ENCODE measurements around the gene SCAMP2. TPM values are rescaled to one million over a fixed set of nuclear protein-coding genes. Genes with fewer than 3 reads are reported as not detected.

The SCAMP2 gene
- total RNA-seq, 1 experiment from 2014 or later = 50.2 TPM

- no peak overlapping the region for H2BK20ac ChIP-seq (ENCODE audit: low read depth, low read length, poor library complexity, severe bottlenecking)
- H3K9me3 Mint-ChIP-seq = no peaks in the 10 kb centered on the region; a peak in 1 of 5 replicates
- peaks cover 15 to 39% (median 36%) of the 10 kb centered on the region in 3 experiments; a peak in 6 of 7 replicates for H3K36me3 Mint-ChIP-seq (ENCODE audit: insufficient read depth in 1 of 3, low read depth in 3 of 3)
Observed at GRCh38 chr15:74892313-74892712, 19.1 kb upstream of the SCAMP2 start.

More at GRCh38 chr15:74892313-74892712, 19.1 kb upstream of the SCAMP2 start:
- H3K9ac ChIP-seq (ENCODE audit: extremely low read depth, insufficient read length, low read length) = no peak overlapping the region
- no peak overlapping the region for H2BK5ac ChIP-seq (ENCODE audit: insufficient read length, low read length)
- H3K27me3 ChIP-seq (ENCODE audit: insufficient read depth, low read length) = no peaks in the 10 kb centered on the region
- H3T11ph ChIP-seq (ENCODE audit: low read length) = no peak overlapping the region
- H3K23me2 ChIP-seq (ENCODE audit: insufficient read length, low read depth, low read length, poor library complexity, severe bottlenecking) = peaks cover 11% of the 10 kb centered on the region
- no peak overlapping the region for H2BK15ac ChIP-seq (ENCODE audit: low read depth, low read length)
- H3K18ac ChIP-seq (ENCODE audit: insufficient read length, low read depth, low read length) = no peak overlapping the region
- H3K27me3 Mint-ChIP-seq (ENCODE audit: low read depth) = no peaks in the 10 kb centered on the region
- H4K20me1 ChIP-seq (ENCODE audit: control insufficient read depth, insufficient read depth, insufficient read length) = no peaks in the 10 kb centered on the region
- no peak overlapping the region; a peak in 1 of 5 replicates for H3K4me3 Mint-ChIP-seq
- no peak overlapping the region for H3K23ac ChIP-seq (ENCODE audit: insufficient read length, low read depth, low read length)
- TF ChIP-seq, protein P1, sequence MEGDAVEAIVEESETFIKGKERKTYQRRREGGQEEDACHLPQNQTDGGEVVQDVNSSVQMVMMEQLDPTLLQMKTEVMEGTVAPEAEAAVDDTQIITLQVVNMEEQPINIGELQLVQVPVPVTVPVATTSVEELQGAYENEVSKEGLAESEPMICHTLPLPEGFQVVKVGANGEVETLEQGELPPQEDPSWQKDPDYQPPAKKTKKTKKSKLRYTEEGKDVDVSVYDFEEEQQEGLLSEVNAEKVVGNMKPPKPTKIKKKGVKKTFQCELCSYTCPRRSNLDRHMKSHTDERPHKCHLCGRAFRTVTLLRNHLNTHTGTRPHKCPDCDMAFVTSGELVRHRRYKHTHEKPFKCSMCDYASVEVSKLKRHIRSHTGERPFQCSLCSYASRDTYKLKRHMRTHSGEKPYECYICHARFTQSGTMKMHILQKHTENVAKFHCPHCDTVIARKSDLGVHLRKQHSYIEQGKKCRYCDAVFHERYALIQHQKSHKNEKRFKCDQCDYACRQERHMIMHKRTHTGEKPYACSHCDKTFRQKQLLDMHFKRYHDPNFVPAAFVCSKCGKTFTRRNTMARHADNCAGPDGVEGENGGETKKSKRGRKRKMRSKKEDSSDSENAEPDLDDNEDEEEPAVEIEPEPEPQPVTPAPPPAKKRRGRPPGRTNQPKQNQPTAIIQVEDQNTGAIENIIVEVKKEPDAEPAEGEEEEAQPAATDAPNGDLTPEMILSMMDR (conservative IDR thresholded peaks at IDR 0.05) = no peak
- H3K4me1 Mint-ChIP-seq = peaks cover 19 to 23% of the 10 kb centered on the region in 2 experiments
- no peaks in the 10 kb centered on the region for H3K9me3 ChIP-seq (ENCODE audit: control insufficient read depth, low read depth, low read length)
- H4K5ac ChIP-seq (ENCODE audit: insufficient read length, low read depth, low read length) = no peak overlapping the region
- H4K8ac ChIP-seq (replicated peaks; ENCODE audit: insufficient read length, low read depth, low read length) = no peak overlapping the region
- no CpG with 5 or more reads among the region's 3 CpGs for WGBS (ENCODE audit: extremely low coverage, insufficient read length, low lambda C conversion rate)
- no peak overlapping the region for H3K14ac ChIP-seq (ENCODE audit: insufficient read depth, low read length)
- no peak overlapping the region for H2AFZ ChIP-seq (ENCODE audit: low read length)
- no peaks in the 10 kb centered on the region for H3K79me1 ChIP-seq (ENCODE audit: insufficient read depth, low read depth, low read length, poor library complexity, severe bottlenecking)
- no peak overlapping the region for H3K27ac Mint-ChIP-seq
- no peaks in the 10 kb centered on the region for H3K79me2 ChIP-seq (ENCODE audit: insufficient read depth, low read length)
- H3K4me1 ChIP-seq (ENCODE audit: insufficient read depth, low read length) = no peaks in the 10 kb centered on the region
- no peak overlapping the region for H2AK5ac ChIP-seq (ENCODE audit: insufficient read length, low read length)
- H3K27ac ChIP-seq (ENCODE audit: insufficient read length, low read depth, low read length) = no peak overlapping the region
- H3K4me2 ChIP-seq (ENCODE audit: insufficient read depth, insufficient read length, low read length) = no peak overlapping the region
- no peak overlapping the region for H2BK120ac ChIP-seq (ENCODE audit: low read depth, low read length, poor library complexity, severe bottlenecking)
- no peak for DNase-seq
- no peak overlapping the region for H4K91ac ChIP-seq (ENCODE audit: insufficient read length, low read depth, low read length)
- no peak overlapping the region for H3K56ac ChIP-seq (ENCODE audit: insufficient read length, low read depth, low read length)
- H2BK12ac ChIP-seq (ENCODE audit: insufficient read length, low read depth, low read length) = no peak overlapping the region
- H3K4ac ChIP-seq (ENCODE audit: low read depth, low read length) = no peak overlapping the region
